Suppressor macrophage treated with lipopolysaccharide for 1 hour (primary cell): ENCODE data around the gene KAT2A.

Experiments
- DNase-seq, 3 donors: peaks; one replicate each; pipeline ENCODE4 v3.0.0-alpha.2; 2020 to 2022

Gene KAT2A

GRCh38 chr17:42112552-42113176 is 8.5 kb downstream of the KAT2A start, which contains the start of gene DHX58:
Gene DHX58 (minus strand): TSS chr17:42112714. CDS start chr17:42111892, 822 bp downstream.
- peak; percentile 93 to 97 (median 96) for DNase-seq

GRCh38 chr17:42111871-42112551 is 9.2 kb downstream of the KAT2A start:
- peak; percentile 93 to 97 (median 96) for DNase-seq

- no peak for DNase-seq
These were observed 9.9 kb downstream of the KAT2A start for GRCh38 chr17:42111265-42111636.

- DNase-seq: no peak
These were observed 10.6 kb downstream of the KAT2A start for GRCh38 chr17:42110301-42111264.

GRCh38 chr17:42109086-42109485 is 12.1 kb downstream of the KAT2A start:
- no peak for DNase-seq

GRCh38 chr17:42107597-42108576 is 13.3 kb downstream of the KAT2A start:
- peak; percentile 89 to 97 (median 92) for DNase-seq

GRCh38 chr17:42107124-42107523 is 14.0 kb downstream of the KAT2A start:
- DNase-seq: no peak

GRCh38 chr17:42106009-42106408 is 15.2 kb downstream of the KAT2A start:
- DNase-seq: no peak

GRCh38 chr17:42104264-42104663 is 16.9 kb downstream of the KAT2A start:
- no peak for DNase-seq

- DNase-seq: no peak
These were observed 17.8 kb downstream of the KAT2A start for GRCh38 chr17:42103221-42103954.

- peak; percentile 86 to 90 (median 89) for DNase-seq
These were observed 19.5 kb downstream of the KAT2A start for GRCh38 chr17:42101513-42102292.

GRCh38 chr17:42098730-42099399 is 22.3 kb downstream of the KAT2A start:
- DNase-seq: no peak

- peak in 2 of 3 donors; percentile 36 to 47 for DNase-seq
These were observed 23.2 kb downstream of the KAT2A start, which contains the start of gene ZNF385C for GRCh38 chr17:42097691-42098631. Gene ZNF385C (minus strand): TSS chr17:42098473. CDS start chr17:42063056, 35,417 bp downstream.

GRCh38 chr17:42096360-42097111 is 24.6 kb downstream of the KAT2A start:
- DNase-seq: no peak

- no peak for DNase-seq
These were observed 26.6 kb downstream of the KAT2A start for GRCh38 chr17:42094375-42095069.

- DNase-seq: no peak
These were observed 28.2 kb downstream of the KAT2A start for GRCh38 chr17:42092939-42093338.
